ENCODE data around the gene KIFC1. TPM values are rescaled to one million over a fixed set of nuclear protein-coding genes. Genes with fewer than 3 reads are reported as not detected.

Gene KIFC1
- total RNA-seq, 2 donors from 2014 or later, result 103 to 170 TPM

DNA sequence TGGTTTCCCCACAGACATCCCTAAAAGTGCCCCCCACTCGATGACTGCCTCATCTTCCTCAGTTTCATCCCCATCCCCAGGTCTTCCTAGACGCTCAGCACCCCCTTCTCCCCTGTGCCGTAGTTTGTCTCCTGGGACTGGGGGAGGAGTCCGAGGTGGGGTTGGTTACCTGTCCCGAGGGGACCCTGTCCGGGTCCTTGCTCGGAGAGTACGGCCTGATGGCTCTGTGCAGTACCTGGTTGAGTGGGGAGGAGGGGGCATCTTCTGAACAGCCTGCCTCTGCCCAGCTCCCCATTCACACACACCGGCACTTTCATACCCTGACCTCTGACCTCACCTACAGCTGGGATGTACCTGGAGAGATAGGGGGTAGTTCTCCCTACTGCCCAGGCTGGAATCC, 24.2 kb downstream of the KIFC1 start:
- no peak for DNase-seq (ENCODE audit: low spot score in 2 of 2)
- peak overlapping the region; percentile 86 to 99 for H3K27ac Mint-ChIP-seq
- H3K36me3 Mint-ChIP-seq, result peaks cover 17 to 34% of the 10 kb centered on the region in 2 donors
- no peaks in the 10 kb centered on the region for H3K9me3 Mint-ChIP-seq
- ATAC-seq, result no peak

DNA sequence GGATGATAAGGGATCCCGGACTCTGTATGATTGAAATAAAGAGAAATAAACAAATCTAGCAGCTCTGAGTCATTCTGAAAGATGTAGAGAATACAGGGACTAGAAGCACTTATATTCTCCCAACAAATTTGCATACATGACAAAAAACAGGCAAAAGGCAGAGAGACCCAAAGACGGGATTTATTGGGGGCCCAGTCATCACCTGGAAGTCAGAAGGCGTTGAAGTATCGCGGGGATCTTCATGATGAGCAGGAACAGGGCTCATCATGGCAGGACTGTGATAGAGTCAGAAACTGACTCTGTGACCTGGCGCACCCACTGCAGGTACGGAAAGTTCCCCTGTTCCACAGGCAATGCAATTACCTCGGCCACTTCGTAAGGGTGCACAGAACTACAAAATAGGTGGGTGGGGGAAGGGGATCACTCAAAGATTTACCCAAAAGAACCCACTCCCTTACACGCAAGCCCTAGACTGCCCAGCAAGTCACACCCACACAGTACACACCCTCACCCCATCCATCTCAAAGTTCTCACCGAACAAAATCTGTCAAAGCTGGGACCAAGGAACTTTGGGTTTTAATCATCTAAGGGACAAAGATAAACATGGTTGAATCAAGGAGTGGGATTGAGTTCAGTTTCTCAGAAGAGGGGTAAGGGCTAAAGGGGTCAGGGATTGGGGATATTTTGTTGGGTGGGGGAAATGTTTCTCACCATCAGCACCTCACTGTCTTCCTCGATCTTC, 24.9 kb downstream of the KIFC1 start:
- H3K9me3 Mint-ChIP-seq, result no peaks in the 10 kb centered on the region
- peak; percentile 22 to 73 for DNase-seq (ENCODE audit: low spot score in 2 of 2)
- H3K36me3 Mint-ChIP-seq, result peaks cover 17 to 30% of the 10 kb centered on the region in 2 donors
- ATAC-seq, result peak; percentile 5 to 15
- peak overlapping the region; percentile 86 to 99 for H3K27ac Mint-ChIP-seq

DNA sequence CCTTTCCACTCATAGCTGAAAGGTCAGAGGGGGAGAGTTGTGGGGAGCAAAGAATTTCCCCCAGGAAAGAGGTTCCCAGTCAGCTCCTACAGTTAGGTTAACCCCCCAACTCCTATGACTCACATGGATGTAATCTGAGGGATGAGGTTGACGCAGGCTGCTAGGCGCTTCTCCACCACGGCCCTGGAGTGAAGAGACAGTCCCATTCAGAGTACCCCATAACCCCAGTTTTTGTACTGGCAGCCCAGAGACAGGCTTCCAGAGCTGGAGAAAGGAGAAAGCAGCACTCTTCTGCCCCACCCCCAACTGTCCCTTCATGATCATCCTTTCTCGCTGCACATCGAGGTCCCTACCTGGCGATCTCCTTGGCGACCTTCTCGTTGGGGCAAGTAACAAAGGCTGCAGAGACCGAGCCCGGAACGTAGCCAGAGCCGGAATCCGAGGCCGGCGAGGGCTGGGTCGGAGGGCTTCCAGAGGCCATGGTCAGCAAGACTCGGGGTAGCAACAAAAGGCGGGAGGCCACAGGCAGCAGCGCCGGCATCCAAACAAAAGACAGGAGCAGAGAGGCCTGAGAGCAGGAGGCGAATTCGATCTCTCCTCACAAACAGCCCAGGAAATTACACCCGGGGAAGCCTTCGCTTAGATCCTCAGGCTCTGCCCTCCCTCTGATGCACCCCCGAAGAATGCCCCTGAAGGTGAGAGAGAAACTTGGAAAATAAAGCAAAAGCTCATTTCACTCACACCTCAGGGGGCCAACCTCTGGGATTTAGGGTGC, 25.7 kb downstream of the KIFC1 start:
- Mint-ChIP-seq H3K36me3 (peaks cover 17 to 28% of the 10 kb centered on the region in 2 donors), H3K9me3 (no peaks in the 10 kb centered on the region), H3K27ac (peak overlapping the region; percentile 86 to 99)
- DNase-seq (ENCODE audit: low spot score in 2 of 2) (peak; percentile 22 to 77), ATAC-seq (peak in 1 of 2 donors; percentile 43)

DNA sequence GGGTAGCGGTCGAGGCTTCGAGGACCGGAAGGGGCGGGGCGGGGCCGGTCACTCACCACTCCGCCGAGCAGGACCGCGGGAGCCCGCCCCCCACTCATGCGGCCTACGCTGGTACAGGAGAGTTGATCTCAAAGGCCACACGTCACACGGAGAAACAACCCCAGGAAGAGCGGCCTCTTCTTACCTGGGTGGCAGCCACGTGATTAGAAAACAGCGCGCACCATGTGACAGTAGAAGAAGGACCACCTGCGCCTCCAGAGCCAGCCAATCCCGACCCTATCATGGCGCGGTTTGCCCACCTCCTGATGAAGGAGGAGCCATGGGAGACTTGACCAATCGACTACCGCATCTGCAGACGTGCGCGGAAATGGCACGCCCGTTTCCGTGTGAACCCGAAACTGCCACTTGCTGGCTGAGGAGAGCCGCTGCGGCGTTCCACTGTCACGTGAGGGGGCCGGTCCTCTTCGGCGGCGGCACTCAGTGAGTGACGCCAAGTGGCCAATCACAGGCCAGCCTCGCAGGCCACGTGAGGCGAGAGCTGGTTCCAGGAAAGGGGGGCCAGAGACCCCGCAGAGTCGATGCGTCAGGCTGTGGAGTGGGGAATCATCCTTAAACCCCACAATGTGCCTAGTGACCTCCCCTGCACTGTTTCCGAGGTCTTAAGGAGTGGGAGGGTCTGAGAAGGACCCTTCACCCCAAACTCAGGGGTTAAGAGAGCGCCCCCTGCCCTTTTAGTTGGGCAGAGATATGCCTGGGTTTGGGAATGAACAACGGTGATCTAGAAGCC, 26.5 kb downstream of the KIFC1 start, which contains the start of gene CUTA:
CUTA (minus strand) TSS at position 205 of the 787 bp plus-strand sequence; CDS start at position 98, 107 bp downstream.
- Mint-ChIP-seq H3K9me3 (no peaks in the 10 kb centered on the region), H3K27ac (peak within 1 kb of the TSS; percentile 99 to 100), H3K36me3 (peaks cover 22% of the 10 kb centered on the region in 2 donors)
- ATAC-seq (peak; percentile 77 to 88), DNase-seq (ENCODE audit: low spot score in 2 of 2) (peak; percentile 96 to 100)

DNA sequence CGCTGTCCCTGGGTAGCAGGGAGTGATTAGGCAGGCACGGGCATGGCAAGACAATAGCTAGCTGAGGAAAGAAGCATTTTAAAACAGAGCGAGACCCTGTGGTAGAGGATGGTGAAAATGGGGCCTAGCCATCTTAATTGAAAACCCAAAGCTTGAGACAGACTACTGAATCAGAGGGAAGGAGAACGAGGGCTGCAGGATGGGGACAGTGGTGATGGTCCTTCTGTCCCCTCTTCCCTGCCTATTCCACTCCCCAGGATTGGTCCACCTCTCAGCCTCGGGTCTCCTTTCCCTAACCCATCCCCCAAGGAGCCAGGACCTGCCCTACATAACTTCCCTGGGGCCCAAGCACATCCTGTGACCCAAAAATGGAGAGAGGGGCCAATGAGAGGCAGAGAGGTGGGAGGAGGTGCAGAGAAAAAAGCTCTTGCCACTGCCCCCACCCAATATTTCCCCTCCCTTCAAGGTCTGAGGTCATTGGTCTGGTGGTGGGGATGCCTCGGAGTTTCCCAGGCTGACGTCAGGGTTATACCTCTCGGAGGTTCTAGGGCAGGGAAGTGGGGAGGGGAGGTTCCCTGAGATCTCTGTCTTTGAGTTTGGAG, 27.2 kb downstream of the KIFC1 start:
- Mint-ChIP-seq H3K36me3 (peaks cover 22 to 29% of the 10 kb centered on the region in 2 donors), H3K9me3 (no peaks in the 10 kb centered on the region), H3K27ac (peak overlapping the region; percentile 99 to 100)
- ATAC-seq (peak; percentile 3 to 4), DNase-seq (ENCODE audit: low spot score in 2 of 2) (peak; percentile 53 to 78)

DNA sequence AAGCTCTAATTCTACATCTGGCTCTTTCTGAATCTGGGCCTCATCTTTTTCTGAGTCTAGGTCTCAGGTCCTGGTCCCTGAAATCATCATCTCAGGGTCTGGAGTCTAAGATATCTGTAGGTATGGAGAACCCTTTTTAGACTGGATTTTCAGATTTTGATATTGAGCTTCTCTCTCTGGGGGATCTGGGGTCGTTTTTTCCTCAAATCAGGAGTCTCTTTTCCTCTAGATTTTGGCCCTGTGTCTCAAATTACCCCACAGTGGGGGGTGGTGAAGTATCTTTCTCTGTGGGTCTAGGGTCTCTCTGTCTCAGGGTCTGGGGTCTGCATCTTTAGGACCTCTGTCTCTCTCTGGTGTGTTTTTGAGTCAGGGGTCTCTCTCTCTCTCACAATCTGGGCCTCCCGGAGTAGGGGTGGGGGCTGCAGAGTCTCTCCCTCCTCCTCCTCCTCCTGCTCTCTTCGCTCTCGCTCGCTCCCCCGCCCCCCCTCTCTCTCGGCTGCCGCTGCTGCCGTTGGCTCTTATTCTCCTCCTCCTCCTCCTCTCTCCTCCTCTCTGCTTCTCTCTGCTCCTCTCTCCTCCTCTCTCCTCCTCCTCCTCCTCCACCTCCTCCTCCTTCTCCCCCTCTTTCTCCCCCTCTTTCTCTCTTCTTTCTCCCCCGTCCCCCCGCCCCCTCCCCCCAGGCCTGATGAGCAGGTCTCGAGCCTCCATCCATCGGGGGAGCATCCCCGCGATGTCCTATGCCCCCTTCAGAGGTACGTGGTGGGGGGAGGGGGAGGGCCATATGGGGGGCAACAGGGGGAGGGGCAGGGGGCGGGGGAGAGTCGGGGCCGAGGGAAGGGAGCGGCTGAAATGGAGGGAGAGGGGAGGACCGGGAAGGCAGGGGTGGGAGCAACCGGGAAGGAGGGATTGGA, 28.2 kb downstream of the KIFC1 start, which contains the start of gene SYNGAP1:
SYNGAP1 (plus strand) TSS at position 486 of the 911 bp plus-strand sequence; CDS start at position 686, 200 bp downstream.
- peak within 1 kb of the TSS; percentile 99 to 100 for H3K27ac Mint-ChIP-seq
- DNase-seq (ENCODE audit: low spot score in 2 of 2), result peak in 1 of 2 donors; percentile 27
- H3K36me3 Mint-ChIP-seq, result peaks cover 30 to 39% of the 10 kb centered on the region in 2 donors
- ATAC-seq, result no peak
- H3K9me3 Mint-ChIP-seq, result no peaks in the 10 kb centered on the region

DNA sequence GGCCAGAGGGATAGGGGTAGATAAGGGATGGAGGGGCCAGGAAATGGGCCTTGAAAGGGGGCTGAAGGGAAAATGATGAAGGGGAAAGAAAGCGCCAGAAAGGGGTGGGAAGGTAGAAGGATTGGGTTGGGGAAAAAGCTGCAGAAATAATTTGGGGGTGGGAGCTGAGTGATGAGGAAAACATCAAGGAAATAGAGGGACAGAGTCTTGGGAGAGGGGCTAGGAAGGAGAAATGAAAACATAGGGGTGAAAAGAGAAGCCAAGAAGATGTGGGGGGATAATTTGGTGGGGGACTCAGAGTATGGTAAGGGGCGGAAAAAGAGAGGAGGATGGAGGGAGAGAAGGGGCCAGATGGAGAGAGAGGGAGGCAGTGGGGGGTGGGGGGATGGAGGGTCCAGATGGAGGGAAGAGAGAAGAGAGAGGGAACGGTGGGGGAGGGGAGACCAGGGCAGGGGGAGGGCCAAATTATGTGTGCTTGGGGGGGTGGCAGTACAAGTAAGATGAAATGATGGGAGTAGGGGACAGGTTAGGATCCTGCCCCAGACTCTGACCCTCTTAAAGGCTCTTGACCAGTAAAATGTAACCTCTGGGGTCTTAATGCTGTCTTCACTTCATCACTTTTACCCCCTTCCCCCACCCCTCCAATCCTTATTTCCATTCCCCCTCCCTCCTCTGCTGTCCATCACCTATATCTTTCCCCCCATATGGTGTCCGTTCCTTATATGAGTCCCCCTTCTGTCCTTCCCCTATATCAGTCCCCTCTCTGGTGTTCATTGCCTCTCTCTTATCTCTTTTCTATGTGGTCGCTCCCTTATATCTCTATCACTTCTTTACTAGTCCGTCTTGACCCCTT, 29.1 kb downstream of the KIFC1 start:
- H3K36me3 Mint-ChIP-seq, result peaks cover 34 to 39% of the 10 kb centered on the region in 2 donors

DNA sequence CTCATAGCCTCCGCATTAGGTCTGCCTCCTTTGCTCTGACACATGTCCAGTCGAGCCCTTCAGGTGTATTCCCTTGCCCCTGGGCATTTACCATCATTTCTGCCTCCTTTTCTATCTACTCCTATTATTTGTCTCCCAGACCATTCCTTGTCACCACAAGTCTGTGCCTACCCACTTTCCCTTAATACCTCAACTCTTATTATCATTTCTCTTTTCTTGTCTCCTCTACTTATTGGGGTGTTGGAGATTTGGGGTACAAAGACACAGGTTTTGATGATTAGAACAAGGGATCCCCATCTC, 29.7 kb downstream of the KIFC1 start:
- Mint-ChIP-seq H3K27ac (peak overlapping the region; percentile 7 to 13), H3K36me3 (peaks cover 29 to 33% of the 10 kb centered on the region in 2 donors), H3K9me3 (no peaks in the 10 kb centered on the region)
- ATAC-seq (no peak), DNase-seq (ENCODE audit: low spot score in 2 of 2) (no peak)

More for the DNA sequence above, 29.1 kb downstream of the KIFC1 start:
- H3K9me3 Mint-ChIP-seq, result no peaks in the 10 kb centered on the region
- ATAC-seq (no peak), DNase-seq (ENCODE audit: low spot score in 2 of 2) (no peak)
- H3K27ac Mint-ChIP-seq, result peak overlapping the region in 1 of 2 donors; percentile 7

- H3K9me3 Mint-ChIP-seq, result no peaks in the 10 kb centered on the region
- ATAC-seq (no peak), DNase-seq (ENCODE audit: low spot score in 2 of 2) (no peak)
- H3K27ac Mint-ChIP-seq, result peak overlapping the region in 1 of 2 donors; percentile 93
- peaks cover 14 to 32% of the 10 kb centered on the region in 2 donors for H3K36me3 Mint-ChIP-seq
Observed at GRCh38 chr6:33423777-33424176, 32.2 kb downstream of the KIFC1 start.

DNA sequence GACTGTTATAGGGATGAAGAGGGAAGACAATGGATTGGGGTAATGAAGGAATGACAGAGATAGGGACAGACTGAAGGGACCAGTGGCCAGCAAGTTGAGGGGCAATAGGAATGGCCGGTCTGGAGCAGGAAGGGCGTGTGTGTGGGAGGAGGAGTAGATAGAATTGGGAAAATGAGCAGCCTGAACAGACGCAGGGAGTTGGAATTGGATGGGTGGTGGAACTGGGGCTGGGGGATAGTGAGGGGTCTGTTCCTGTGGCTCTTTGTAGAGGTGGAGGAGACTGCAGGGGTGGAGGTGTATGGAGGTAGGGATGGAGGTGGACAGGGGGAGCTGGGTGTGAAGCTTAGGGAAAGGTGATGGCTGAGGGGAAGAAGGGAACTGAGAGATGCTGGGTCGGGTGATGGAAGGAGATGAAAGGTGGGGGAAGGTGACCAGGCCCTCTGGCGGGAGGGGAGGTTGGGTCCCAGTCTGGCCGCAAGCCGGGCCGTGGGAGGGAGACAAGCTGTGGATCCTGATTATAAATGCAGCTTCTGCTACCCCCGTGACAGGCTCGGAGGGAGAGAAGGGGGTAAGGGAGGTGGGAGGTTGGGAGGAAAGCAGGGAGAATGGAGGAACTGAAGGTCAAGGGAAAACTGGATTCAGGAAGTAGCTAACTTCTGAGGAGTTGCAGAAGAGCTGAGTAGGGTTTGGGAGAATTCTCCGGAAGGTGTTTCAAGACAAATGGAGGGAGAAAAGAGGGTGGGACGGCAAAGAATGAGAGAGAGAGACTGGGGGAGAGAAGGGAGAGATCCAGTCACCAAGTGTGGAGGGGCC, 33.4 kb downstream of the KIFC1 start:
- DNase-seq (ENCODE audit: low spot score in 2 of 2) (no peak), ATAC-seq (no peak)
- Mint-ChIP-seq H3K27ac (peak overlapping the region; percentile 93 to 95), H3K36me3 (peaks cover 14 to 32% of the 10 kb centered on the region in 2 donors), H3K9me3 (no peaks in the 10 kb centered on the region)

- ATAC-seq (peak; percentile 66 to 73), DNase-seq (ENCODE audit: low spot score in 2 of 2) (peak; percentile 82 to 86)
- peaks cover 14 to 32% of the 10 kb centered on the region in 2 donors for H3K36me3 Mint-ChIP-seq
- H3K27ac Mint-ChIP-seq, result peak overlapping the region; percentile 93 to 95
- H3K9me3 Mint-ChIP-seq, result no peaks in the 10 kb centered on the region
Observed at GRCh38 chr6:33425668-33426577, 34.3 kb downstream of the KIFC1 start.

DNA sequence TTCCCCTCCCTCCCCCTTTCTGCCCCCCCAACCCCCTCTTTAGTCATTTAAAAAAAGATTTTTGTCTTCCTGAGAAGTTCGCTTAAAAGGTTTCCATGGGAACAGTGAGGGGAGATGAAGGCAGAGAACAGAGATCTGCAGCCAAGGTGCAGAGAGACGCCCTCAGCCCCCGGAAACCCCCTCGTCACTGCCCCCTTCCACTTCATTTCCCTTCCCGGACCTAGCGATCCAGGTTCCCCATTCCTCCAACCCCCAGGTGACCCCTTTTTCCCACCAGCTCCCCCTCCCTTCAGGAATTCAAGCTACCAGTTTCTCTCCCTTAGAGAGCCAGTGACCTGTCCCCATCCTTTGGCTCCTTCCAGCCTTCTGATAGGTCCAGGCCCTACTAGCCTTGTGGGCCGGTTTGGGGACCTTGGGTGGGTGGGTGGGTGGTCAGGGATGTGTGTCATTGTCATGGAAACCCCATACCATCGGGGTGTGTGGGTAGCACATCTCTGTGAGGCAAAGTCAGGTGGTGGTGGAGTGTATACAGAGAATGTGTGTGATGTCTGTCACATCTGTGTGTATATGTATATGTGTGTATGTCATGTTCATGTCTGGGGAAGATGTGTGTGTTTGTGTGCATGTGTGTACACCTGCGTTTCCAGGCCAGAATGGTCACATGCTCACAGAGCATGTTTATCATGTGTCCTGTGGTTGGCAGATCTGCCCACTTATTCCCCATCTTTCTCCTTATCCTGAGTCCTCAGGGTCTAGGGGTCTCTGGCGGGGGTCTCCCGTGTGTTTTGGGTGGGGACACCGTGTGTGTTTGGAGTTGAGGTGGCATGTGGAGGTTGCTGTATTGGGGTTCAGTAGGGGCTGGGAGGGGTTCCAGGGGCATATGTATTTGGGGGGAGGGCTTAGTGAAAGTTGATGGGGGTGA, 35.2 kb downstream of the KIFC1 start:
- peak; percentile 27 to 46 for ATAC-seq

More for the DNA sequence above, 35.2 kb downstream of the KIFC1 start:
- H3K36me3 Mint-ChIP-seq, result peaks cover 14 to 32% of the 10 kb centered on the region in 2 donors
- H3K27ac Mint-ChIP-seq, result peak overlapping the region; percentile 83 to 93
- H3K9me3 Mint-ChIP-seq, result no peaks in the 10 kb centered on the region
- no peak for DNase-seq (ENCODE audit: low spot score in 2 of 2)

Measured in activated naive CD4-positive, alpha-beta T cell treated with anti-CD3 and anti-CD28 coated beads, Interleukin-2, amount 50 U/mL, for 72 hours (primary cell).